Measurements from ENCODE around the gene TENM4. TPM values are rescaled to one million over a fixed set of nuclear protein-coding genes. Genes with fewer than 3 reads are reported as not detected.

The TENM4 gene
- total RNA-seq, 2 experiments from 2014 or later: not detected

DNA sequence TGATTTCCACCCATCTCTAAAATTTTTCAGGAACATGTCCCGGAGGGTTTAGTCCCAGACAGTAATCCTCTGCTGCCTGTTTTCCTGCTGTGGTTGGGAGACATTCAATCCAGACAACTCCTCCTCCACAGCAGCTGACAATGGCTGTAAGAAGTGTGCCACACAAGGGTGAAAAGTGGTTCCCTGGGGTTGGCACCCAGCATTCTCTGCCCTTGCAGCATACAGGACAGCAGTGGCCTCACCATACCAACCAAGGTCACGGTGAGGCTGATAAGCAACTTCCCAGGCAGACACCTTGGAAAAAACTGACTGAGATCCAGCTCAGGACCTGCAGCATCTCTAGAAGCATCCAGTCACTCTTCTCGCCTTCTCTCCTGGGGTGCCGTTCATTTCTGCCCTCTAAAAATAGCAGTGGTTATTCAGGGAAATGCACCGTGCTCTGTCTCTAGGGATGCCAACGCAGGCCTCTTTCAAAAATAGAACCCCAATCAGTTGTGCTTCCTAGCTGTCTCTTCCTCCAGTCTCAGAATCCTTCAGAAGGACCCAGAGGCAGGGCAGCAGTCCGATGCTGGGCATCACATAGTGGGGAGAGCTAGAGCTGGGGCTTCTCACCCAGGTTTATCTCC, 241.0 kb downstream of the TENM4 start:
- TF ChIP-seq, protein P1, sequence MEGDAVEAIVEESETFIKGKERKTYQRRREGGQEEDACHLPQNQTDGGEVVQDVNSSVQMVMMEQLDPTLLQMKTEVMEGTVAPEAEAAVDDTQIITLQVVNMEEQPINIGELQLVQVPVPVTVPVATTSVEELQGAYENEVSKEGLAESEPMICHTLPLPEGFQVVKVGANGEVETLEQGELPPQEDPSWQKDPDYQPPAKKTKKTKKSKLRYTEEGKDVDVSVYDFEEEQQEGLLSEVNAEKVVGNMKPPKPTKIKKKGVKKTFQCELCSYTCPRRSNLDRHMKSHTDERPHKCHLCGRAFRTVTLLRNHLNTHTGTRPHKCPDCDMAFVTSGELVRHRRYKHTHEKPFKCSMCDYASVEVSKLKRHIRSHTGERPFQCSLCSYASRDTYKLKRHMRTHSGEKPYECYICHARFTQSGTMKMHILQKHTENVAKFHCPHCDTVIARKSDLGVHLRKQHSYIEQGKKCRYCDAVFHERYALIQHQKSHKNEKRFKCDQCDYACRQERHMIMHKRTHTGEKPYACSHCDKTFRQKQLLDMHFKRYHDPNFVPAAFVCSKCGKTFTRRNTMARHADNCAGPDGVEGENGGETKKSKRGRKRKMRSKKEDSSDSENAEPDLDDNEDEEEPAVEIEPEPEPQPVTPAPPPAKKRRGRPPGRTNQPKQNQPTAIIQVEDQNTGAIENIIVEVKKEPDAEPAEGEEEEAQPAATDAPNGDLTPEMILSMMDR (IDR thresholded peaks at IDR 0.05): no peak
- Mint-ChIP-seq H3K4me1 (ENCODE audit: low read depth) (no peaks in the 10 kb centered on the region), H3K4me3 (no peak overlapping the region), H3K27me3 (no peaks in the 10 kb centered on the region), H3K27ac (no peak overlapping the region), H3K36me3 (ENCODE audit: low read depth) (no peaks in the 10 kb centered on the region), H3K9me3 (no peaks in the 10 kb centered on the region)
- DNase-seq (no peak), ATAC-seq (no peak)
- ChIA-PET POLR2A (no interaction called here), CTCF (no interaction called here)
- intact Hi-C loops (cut with micrococcal nuclease): no loop called here

DNA sequence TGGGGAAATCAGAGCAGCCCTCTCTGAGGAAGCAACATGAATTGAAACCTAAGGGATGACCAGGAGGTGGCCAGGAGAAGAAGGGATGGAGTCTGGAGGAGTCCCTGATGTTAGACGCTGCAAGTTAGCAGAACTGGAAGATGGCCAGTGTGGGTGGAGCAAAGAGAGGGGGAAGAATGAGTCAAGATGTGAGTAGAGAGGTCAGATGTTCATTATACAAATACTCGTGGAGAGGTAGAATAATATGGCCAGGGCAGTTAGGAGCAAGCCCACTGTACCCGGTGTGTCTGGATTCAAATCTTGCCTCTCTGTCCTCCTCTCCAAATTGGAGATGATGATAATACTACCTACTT, 242.0 kb downstream of the TENM4 start:
- Mint-ChIP-seq H3K9me3 (no peaks in the 10 kb centered on the region), H3K4me1 (ENCODE audit: low read depth) (no peaks in the 10 kb centered on the region), H3K4me3 (no peak overlapping the region), H3K27ac (no peak overlapping the region), H3K27me3 (no peaks in the 10 kb centered on the region), H3K36me3 (ENCODE audit: low read depth) (no peaks in the 10 kb centered on the region)
- intact Hi-C loops (cut with micrococcal nuclease): no loop called here
- ChIA-PET POLR2A (no interaction called here), CTCF (no interaction called here)
- ATAC-seq: no peak
- DNase-seq: no peak
- TF ChIP-seq, protein P1 (IDR thresholded peaks at IDR 0.05): no peak

DNA sequence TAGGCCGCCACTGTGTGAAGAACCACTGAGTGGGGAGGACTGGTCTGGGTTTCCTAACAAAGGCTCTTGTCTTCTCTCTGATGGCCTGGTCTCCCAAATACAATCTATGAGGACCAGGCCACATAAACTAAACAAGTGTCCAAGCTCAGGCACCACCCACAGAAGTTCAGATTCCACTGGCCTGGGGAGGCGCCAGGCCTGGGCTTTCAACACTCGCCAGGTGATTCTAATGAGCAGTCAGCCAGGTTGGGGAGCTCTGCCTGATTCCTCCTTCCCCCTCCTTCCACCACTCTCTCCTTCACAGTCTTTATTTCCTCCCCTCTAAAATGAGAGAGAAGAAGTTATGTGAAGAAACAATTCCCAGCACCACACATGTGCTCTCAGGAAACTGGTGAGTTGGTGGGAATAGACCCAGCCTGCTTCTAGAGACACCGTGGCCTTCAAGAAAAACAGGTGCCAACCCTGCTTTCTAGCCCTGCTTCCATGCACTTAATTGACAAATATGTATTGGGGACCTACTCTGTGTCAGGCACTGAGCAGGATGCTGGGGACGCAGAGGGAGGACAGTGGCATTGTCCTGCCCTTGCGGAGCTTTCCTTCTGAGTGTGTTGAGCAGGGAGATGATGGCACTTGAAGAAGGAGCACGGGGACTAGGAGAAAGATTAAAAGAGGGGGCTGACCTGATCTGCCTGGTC, 242.5 kb downstream of the TENM4 start:
- TF ChIP-seq, protein P1 (IDR thresholded peaks at IDR 0.05): no peak
- ATAC-seq (no peak), DNase-seq (no peak)
- ChIA-PET POLR2A (no interaction called here), CTCF (no interaction called here)
- intact Hi-C loops (cut with micrococcal nuclease): no loop called here
- no peaks in the 10 kb centered on the region for H3K36me3 Mint-ChIP-seq (ENCODE audit: low read depth)
- no peaks in the 10 kb centered on the region for H3K9me3 Mint-ChIP-seq
- H3K27me3 Mint-ChIP-seq: no peaks in the 10 kb centered on the region
- H3K27ac Mint-ChIP-seq: no peak overlapping the region
- H3K4me1 Mint-ChIP-seq (ENCODE audit: low read depth): no peaks in the 10 kb centered on the region
- no peak overlapping the region for H3K4me3 Mint-ChIP-seq

DNA sequence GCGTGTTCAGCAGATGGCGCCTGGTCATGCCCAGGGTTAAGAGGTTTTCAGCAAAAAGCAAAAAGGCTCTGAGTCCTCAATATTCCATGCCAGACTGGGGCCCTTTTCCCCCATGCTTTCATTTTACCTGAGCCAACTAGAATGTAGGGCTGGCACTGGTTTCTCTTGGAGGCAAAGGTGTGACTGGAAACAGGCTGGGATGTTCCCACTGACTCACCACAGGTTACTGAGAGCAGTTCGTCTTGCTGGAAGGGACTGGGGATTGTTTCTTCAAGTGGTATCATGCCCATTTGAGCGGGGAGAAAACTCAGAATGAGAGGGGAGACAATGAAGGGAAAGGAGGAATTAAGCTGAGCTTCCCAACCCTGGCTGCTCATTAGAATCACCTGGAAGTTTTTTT, 243.9 kb downstream of the TENM4 start:
- CTCF ChIA-PET: no interaction called here
- H3K4me1 Mint-ChIP-seq (ENCODE audit: low read depth): no peaks in the 10 kb centered on the region
- ATAC-seq: no peak

DNA sequence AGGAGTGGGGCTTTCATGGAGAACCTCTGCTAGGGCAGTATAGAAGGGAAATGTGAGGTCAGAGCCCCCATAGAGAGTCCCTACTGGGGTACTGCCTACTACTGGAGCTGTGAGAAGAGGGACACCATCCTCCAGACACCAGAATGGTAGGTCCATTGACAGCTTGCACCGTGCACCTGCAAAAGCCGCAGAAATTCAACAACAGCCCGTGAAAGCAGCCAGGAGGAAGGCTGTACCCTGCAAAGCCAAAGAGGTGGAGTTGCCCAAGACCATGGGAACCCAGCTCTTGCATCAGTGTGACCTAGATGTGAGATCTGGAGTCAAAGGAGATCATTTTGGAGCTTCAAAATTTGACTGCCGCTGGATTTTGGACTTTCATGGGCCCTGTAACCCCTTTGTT, 245.6 kb downstream of the TENM4 start:
- H3K27me3 Mint-ChIP-seq: no peaks in the 10 kb centered on the region

More for the DNA sequence above, 243.9 kb downstream of the TENM4 start:
- POLR2A ChIA-PET: no interaction called here
- Mint-ChIP-seq H3K27me3 (no peaks in the 10 kb centered on the region), H3K27ac (no peak overlapping the region), H3K36me3 (ENCODE audit: low read depth) (no peaks in the 10 kb centered on the region), H3K9me3 (no peaks in the 10 kb centered on the region), H3K4me3 (no peak overlapping the region)
- TF ChIP-seq, protein P1 (IDR thresholded peaks at IDR 0.05): no peak
- no peak for DNase-seq
- intact Hi-C loops (cut with micrococcal nuclease): no loop called here

More for the DNA sequence above, 245.6 kb downstream of the TENM4 start:
- Mint-ChIP-seq H3K4me3 (no peak overlapping the region), H3K4me1 (ENCODE audit: low read depth) (no peaks in the 10 kb centered on the region), H3K27ac (no peak overlapping the region), H3K36me3 (ENCODE audit: low read depth) (no peaks in the 10 kb centered on the region), H3K9me3 (no peaks in the 10 kb centered on the region)
- CTCF ChIA-PET: no interaction called here
- no peak for ATAC-seq
- POLR2A ChIA-PET: no interaction called here
- intact Hi-C loops (cut with micrococcal nuclease): no loop called here
- DNase-seq: no peak
- TF ChIP-seq, protein P1 (IDR thresholded peaks at IDR 0.05): no peak

Data from activated CD8-positive, alpha-beta T cell treated with anti-CD3 and anti-CD28 coated beads for 36 hours (primary cell).